Right cardiac atrium (tissue), 5 donors: ENCODE results near the gene WDR1. TPM values are rescaled to one million over a fixed set of nuclear protein-coding genes. Genes with fewer than 3 reads are reported as not detected.

Source experiments
- ATAC-seq, 2 donors: fragments of 200-7000 bp; cut with Tn5 transposase; one replicate each; pipeline versions ENCODE4 v1.8.0 to v1.9.1; 2020; ENCODE audit warnings: moderate library complexity in 2 of 2, mild to moderate bottlenecking in 1 of 2
- DNase-seq, 3 donors: peaks; one replicate each; pipeline ENCODE4 v3.0.0-alpha.2; 2020
- H3K27ac ChIP-seq: one replicate; pipeline ENCODE4 v1.5.1; 2013; ENCODE audit warnings: mild to moderate bottlenecking, low read length, control low read depth, moderate library complexity
- H3K27me3 ChIP-seq: one replicate; pipeline ENCODE4 v1.6.1; 2013; ENCODE audit not compliant: control insufficient read depth, insufficient read depth
- H3K4me1 ChIP-seq: one replicate; pipeline ENCODE4 v1.6.1; 2013; ENCODE audit warnings: low read length; ENCODE audit not compliant: control insufficient read depth, insufficient read depth
- H3K4me3 ChIP-seq: one replicate; pipeline ENCODE4 v1.5.1; 2013; ENCODE audit warnings: low read length, control low read depth
- H3K9me3 ChIP-seq: one replicate; pipeline ENCODE4 v1.6.1; 2013; ENCODE audit warnings: low read length; ENCODE audit not compliant: control insufficient read depth
- WGBS: extraction: QIAGEN DNeasy Blood & Tissue Kit; methylation state at CpG from one replicate; pipeline ENCODE4 v1.1.7; 2013; 5-methylcytosine and 5-hydroxymethylcytosine counted together
- intact Hi-C, 4 donors: fragments of 100-400 bp; cut with DNase I; formaldehyde crosslinking; loops; one replicate each; pipeline versions ENCODE4 v1.11.0 to v1.14.0; 2022 to 2023
- polyA plus RNA-seq: library from polyadenylated mRNA; stranded (reverse); fragments of 200-250 nt; gene quantifications from one replicate; pipeline ENCODE4 v1.2.3, GENCODE V29; 2013
- total RNA-seq, 4 donors: library from RNA; stranded (reverse); fragmentation: NEBNext Ultra II Directional; extraction: Animal tissue kit (Norgen Biotek cat#: 25700); gene quantifications; one replicate each; pipeline ENCODE4 v1.2.1, GENCODE V29; 2021
- donor health status: healthy with polysubstance abuse.
- donor health status: DM: no; HTN: yes; CAD: no.
- donor health status: DM: no; HTN: no; CAD: no.
- donor health status: DM: no; HTN: yes; CAD: no; lungs with severe emphysema.
- donor health status: DM: yes; HTN: yes; CAD: no.

Gene WDR1
- total and polyA plus RNA-seq, 5 donors = 116 to 280 (median 209) TPM

- Histone ChIP-seq H3K4me1 (peaks cover 3% of the 10 kb centered on the region), H3K4me3 (no peak overlapping the region), H3K27ac (no peak overlapping the region), H3K9me3 (no peaks in the 10 kb centered on the region), H3K27me3 (no peaks in the 10 kb centered on the region)
- DNase-seq (peak in 1 of 3 donors; percentile 41), ATAC-seq (no peak)
- WGBS = 87% methylated on average over 7 of the region's 7 CpGs
- intact Hi-C loops = no loop called here
These were observed 41.9 kb downstream of the WDR1 start for GRCh38 chr4:10074767-10075105.

GRCh38 chr4:10074076-10074766, 42.4 kb downstream of the WDR1 start:
- no peak overlapping the region for H3K27ac ChIP-seq
- H3K4me1 ChIP-seq = peaks cover 3% of the 10 kb centered on the region
- intact Hi-C loops = no loop called here
- no peaks in the 10 kb centered on the region for H3K9me3 ChIP-seq
- 88% methylated on average over 13 of the region's 13 CpGs for WGBS
- ATAC-seq (no peak), DNase-seq (no peak)
- H3K27me3 ChIP-seq = no peaks in the 10 kb centered on the region
- H3K4me3 ChIP-seq = no peak overlapping the region

- ATAC-seq = peak in 1 of 2 donors; percentile 27
These were observed 44.1 kb downstream of the WDR1 start for GRCh38 chr4:10072420-10073017.

GRCh38 chr4:10069075-10069642, 47.4 kb downstream of the WDR1 start:
- H3K9me3 ChIP-seq = no peaks in the 10 kb centered on the region
- ATAC-seq (no peak), DNase-seq (peak in 1 of 3 donors; percentile 47)
- H3K27me3 ChIP-seq = no peaks in the 10 kb centered on the region
- 89% methylated on average over 12 of the region's 12 CpGs for WGBS
- H3K27ac ChIP-seq = no peak overlapping the region
- no peak overlapping the region for H3K4me3 ChIP-seq
- intact Hi-C loops = loop anchor here in 2 of 4 donors (5.0 to 10.0 kb wide), 2 partner anchors 54 to 302 kb away; no protein-coding TSS in a partner anchor
- H3K4me1 ChIP-seq = no peaks in the 10 kb centered on the region

More at GRCh38 chr4:10072420-10073017, 44.1 kb downstream of the WDR1 start:
- H3K4me3 ChIP-seq = no peak overlapping the region
- no peaks in the 10 kb centered on the region for H3K27me3 ChIP-seq
- no peaks in the 10 kb centered on the region for H3K4me1 ChIP-seq
- DNase-seq = no peak
- H3K9me3 ChIP-seq = no peaks in the 10 kb centered on the region
- 69% methylated on average over 7 of the region's 7 CpGs for WGBS
- intact Hi-C loops = no loop called here
- no peak overlapping the region for H3K27ac ChIP-seq

- H3K4me3 ChIP-seq = no peak overlapping the region
- no peak for ATAC-seq
- intact Hi-C loops = loop anchor here in 2 of 4 donors (5.0 to 10.0 kb wide), 2 partner anchors 52 to 300 kb away; no protein-coding TSS in a partner anchor
- no peaks in the 10 kb centered on the region for H3K27me3 ChIP-seq
- 87% methylated on average over 15 of the region's 15 CpGs for WGBS
- DNase-seq = no peak
- peaks cover 5% of the 10 kb centered on the region for H3K4me1 ChIP-seq
- H3K9me3 ChIP-seq = no peaks in the 10 kb centered on the region
- H3K27ac ChIP-seq = no peak overlapping the region
These were observed 49.6 kb downstream of the WDR1 start for GRCh38 chr4:10066670-10067651.

DNA sequence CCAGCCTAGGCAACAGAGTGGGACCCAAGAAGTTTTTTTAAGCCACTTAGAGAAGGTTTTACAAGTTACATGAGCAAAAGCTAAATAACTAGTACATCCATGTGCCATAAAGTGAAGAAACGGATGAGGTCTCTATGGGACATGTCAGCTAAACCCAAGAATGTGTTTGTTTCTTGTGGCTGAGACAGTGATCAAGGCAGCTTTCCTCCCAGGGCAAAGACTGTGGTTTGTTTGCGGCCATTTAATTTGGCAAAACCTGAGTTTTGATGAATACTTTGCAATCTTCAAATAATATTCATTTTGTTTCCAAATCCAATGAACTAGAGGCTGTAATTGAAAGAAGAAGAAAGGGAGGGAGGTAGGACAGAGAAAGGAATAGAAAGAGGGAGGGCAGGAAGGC, 50.4 kb downstream of the WDR1 start:
- intact Hi-C loops = loop anchor here in 2 of 4 donors (5.0 to 10.0 kb wide), 2 partner anchors 51 to 299 kb away; no protein-coding TSS in a partner anchor
- H3K4me3 ChIP-seq = no peak overlapping the region
- no peak overlapping the region for H3K27ac ChIP-seq
- 66% methylated on average over 2 of the region's 2 CpGs for WGBS
- H3K27me3 ChIP-seq = no peaks in the 10 kb centered on the region
- H3K9me3 ChIP-seq = no peaks in the 10 kb centered on the region
- DNase-seq = no peak
- H3K4me1 ChIP-seq = peaks cover 5% of the 10 kb centered on the region
- ATAC-seq = no peak

- Histone ChIP-seq H3K27me3 (no peaks in the 10 kb centered on the region), H3K4me1 (peaks cover 5% of the 10 kb centered on the region), H3K27ac (peak overlapping the region; percentile 11), H3K9me3 (no peaks in the 10 kb centered on the region), H3K4me3 (no peak overlapping the region)
- intact Hi-C loops = loop anchor here in 3 of 4 donors (2.0 to 10.0 kb wide), 4 partner anchors 41 to 301 kb away; partner anchors contain the start of gene SLC2A9 (in 1 of the 3)
- 36% methylated on average over 9 of the region's 9 CpGs for WGBS
- ATAC-seq = peak; percentile 97 to 98
- DNase-seq = peak; percentile 82 to 89 (median 86)
These were observed 52.9 kb downstream of the WDR1 start for GRCh38 chr4:10063544-10064300.

DNA sequence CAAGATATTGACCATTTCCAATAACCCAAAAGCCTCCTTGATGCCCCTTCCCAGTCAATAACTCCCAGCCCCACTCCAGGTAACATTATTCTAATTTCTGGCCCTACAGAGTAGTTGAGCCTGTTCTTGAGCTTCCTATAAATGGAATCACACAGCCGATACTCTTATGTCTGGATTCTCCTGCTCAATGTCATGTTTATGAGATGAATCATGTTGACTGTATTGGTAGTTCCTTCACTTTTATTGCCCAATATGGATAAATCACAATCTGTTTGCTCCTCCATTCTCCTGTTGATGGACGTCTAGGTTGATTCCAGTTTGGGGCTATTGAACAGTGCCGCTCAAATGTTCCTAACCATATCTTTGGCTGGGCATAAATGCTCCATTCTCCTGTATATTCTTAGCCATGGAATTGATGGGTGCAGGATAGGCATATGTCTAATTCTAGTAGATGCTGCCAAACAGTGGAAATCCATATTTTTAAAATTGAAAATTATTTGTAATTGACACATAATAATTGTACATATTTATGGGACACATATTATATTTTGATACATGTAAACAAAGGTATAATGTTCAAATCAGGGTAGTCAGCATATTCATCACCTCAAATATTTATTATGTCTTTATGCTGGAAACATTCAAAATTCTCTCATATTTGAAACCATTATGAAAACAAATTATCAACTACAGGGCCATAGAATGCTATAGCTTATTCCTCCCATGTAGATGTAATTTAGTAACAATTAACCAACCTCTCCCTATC, 54.8 kb downstream of the WDR1 start:
- Histone ChIP-seq H3K27me3 (no peaks in the 10 kb centered on the region), H3K9me3 (no peaks in the 10 kb centered on the region), H3K4me3 (no peak overlapping the region), H3K27ac (no peak overlapping the region), H3K4me1 (peaks cover 5% of the 10 kb centered on the region)
- whole genome bisulfite sequencing = 90% methylated on average over 3 of the region's 3 CpGs
- intact Hi-C loops = loop anchor here in 3 of 4 donors (2.0 to 10.0 kb wide), 4 partner anchors 40 to 300 kb away; partner anchors contain the start of gene SLC2A9 (in 1 of the 3)
- ATAC-seq (no peak), DNase-seq (no peak)

- no peaks in the 10 kb centered on the region for H3K27me3 ChIP-seq
- WGBS = 98% methylated on average over 7 of the region's 7 CpGs
- H3K27ac ChIP-seq = no peak overlapping the region
- no peaks in the 10 kb centered on the region for H3K9me3 ChIP-seq
- intact Hi-C loops = no loop called here
- no peak for DNase-seq
- no peak for ATAC-seq
- peaks cover 7% of the 10 kb centered on the region for H3K4me1 ChIP-seq
- H3K4me3 ChIP-seq = no peak overlapping the region
These were observed 58.2 kb downstream of the WDR1 start for GRCh38 chr4:10058371-10058770.
